ENCODE results near the gene UBE2L5.

UBE2L5 gene

GRCh38 chr13:30406779-30407416, 15.4 kb upstream of the UBE2L5 start:
- DNase-seq = no peak

- no peak for DNase-seq
Observed at GRCh38 chr13:30408319-30409101, 13.8 kb upstream of the UBE2L5 start.

DNA sequence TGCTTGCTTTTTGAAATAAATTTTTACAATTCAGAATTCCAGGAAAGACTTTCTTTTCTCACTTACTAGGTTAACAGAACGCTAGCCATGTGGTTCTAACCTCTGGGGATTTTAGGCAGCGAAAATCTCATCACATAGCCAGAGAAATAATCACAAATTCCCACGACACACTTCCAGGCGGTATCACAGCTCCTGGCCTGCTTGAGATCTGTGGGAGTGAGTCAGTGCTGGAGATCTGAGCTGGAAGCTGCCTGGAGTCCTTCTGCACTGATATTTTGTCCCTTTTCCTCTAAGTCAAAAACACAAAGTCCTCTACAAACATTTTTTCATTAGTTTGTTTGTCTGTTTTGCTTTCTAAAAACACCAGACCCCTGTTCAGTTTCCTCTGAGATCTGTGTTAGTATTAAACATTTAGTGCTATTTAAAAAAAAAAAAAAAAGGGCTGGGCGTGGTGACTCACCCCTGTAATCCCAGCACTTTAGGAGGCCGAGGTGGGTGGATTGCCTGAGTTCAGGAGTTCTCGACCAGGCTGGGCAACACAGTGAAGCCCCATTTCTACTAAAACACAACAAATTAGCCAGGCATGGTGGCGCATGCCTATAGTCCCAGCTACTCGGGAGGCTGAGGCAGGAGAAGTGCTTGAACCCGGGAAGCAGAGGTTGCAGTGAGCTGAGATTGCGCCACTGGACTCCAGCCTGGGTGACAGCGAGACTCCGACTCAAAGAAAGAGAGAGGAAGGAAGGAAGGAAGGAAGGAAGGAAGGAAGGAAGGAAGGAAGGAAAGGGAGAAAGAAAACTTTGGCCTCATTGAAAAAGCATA, 12.2 kb upstream of the UBE2L5 start:
- no peak for DNase-seq

DNA sequence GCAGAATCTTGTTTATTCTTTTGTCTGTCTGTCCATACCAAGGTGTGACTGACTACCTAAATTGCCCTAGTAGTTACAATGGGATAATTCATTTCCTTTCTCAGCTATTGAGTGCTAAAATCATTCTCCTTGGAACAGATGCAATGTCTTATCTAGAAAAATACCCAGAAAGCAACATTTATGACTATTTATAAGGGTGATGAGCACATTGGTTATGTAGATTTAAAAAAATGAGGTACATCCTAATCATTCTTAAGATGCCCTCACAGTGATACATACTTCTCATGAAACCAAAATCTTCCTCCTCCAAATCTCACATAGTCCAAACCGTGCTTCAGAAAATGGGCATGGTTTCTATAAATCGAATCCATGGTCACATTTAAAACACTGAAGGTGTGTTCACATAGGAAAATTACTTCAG, 11.6 kb upstream of the UBE2L5 start:
- no peak for DNase-seq

DNA sequence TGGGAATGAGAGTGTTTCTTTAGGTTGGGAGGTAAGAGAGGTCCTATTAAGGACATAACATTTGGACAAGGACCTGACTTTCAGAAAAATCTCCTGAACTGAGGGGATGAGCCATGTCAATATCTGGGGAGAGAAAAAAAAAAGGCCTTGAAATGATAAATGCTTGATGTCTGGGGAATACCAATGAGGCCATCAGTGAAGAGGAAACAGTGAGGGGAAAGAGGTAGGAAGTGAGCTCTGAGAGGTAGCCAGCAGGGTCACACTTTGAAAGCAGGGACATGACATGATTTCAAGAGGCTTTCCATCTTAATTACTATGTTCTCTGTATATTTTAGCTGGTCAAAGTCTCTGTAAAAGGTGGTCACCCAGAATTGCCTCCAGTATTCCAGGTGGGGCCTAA, 9.9 kb upstream of the UBE2L5 start:
- DNase-seq = no peak

DNA sequence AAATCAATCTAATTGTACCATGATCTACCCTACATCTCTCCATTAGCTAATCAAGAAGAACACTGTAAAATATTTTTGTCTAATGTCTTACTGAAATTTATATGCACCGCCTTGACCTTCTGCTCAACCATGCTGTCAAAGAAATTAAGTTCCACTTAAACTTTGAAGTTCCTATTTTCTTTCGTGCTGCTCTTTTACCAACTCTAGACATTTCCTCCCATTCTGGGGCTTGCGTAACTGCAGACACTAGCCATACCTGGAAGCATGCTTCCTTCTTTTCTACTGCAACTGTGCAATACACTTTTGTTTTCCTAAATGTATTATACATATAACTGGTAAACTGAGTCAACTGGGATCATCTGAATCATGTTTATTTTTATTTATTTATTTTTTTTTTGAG, 8.5 kb upstream of the UBE2L5 start:
- DNase-seq = no peak

DNA sequence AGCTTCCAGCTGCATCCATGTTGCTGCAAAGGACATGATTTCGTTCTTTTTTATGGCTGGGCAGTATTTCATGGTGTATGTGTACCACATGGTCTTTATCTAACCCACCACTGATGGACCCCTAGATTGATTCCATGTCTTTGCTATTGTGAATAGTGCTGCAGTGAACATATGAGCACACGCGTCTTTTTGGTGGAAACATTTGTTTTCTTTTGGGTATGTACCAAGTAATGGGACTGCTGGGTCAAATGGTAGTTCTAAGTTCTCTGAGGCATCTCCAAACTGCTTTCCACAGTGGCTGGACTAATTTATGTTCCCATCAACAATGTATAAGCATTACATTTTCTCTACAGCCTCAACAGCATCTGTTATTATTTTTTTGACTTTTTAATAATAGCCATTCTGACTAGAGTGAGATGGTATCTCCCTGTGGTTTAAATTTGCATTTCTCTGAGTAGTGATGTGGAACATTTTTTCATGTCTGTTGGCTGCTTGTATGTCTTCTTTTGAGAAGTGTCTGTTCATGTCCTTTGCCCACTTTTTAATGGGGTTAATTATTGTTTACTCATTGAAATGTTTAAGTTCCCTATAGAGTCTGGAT, 6.8 kb upstream of the UBE2L5 start:
- no peak for DNase-seq

DNA sequence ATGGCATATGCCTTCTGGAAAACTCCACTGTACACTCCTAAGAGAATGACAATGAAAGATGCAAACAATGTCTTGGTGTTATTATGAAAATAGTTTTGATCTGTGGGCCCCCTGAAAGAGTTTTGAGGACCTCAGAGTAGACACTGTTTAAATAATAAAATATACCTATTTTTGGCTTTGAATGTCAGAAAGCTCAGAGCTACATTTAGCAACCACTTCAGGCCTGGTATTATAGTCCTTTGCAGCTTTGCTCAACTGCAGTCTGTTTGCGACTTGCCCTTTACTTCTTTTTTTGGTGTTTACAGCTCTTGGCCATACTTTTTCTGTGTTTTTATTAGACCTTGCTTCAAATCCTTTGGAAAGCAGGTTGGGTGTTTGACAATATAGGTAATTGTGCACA, 5.8 kb upstream of the UBE2L5 start:
- no peak for DNase-seq

DNA sequence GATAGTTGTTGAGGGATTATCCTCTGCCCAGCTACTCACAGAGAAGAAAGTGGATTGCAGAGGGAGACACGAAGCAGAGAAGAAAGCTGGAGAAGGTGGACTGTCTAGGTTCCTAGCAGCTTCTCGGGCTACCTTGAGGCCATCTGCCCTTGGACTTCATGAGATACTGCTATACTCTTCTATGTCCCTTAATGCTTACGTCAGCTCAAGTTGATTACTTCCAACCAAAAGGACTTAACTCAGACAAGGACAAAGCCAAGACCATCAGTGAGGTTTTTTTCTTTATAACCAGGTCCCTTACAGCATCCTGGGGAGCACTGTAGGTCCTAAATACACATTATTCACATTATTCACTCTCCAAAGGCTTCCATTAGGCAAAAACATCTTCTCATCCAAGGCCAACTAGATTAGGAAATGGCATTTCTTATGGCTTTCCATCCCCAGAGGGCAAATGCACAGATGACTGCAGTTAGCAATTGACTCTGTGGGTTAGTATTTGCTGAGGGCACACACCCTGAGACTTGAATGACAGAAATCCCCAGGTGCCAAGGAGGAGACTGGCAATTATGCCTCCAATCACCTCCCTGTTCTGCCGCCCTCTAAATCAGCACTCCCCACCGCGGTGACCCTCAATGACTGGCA, 4.1 kb upstream of the UBE2L5 start:
- no peak for DNase-seq

DNA sequence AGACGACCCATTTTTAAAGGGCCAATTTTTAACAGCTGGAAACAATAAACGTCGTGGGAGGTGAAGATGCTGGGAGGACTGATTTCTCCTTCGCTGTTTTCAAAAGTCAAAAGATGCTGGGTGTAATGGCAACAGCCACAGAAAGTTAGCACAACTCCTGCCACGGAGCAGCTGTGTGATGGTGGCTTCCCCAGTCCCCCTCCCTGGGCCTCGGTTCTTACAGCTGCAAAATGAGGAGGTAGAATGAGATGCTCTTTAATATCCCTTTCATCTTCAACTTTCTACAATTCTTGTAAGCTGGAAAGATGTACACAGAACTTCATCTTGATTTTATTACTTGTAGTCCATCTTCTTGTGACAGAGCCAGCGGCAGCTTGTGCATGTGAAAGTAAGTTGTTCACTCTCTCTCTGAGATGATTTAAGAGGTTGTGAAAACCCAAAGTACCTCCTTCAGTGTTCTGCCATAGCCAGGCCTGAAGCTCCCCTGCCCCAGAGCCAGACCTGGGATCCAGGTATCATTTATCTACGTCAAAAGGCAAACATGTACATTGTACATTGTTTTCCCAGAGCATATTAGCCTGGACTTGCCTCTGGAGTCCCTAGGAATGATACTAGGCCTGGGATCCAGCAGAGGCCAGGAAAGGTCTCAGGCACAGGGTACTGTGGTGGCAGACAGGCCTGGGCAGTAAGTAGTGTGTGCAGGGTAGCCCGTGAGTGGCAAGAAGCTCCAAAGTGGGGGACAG, 3.4 kb upstream of the UBE2L5 start:
- no peak for DNase-seq

GRCh38 chr13:30421093-30422053, 920 bp upstream of the UBE2L5 start:
- no peak for DNase-seq

- no peak for DNase-seq
Observed at GRCh38 chr13:30423891-30424290, 1.6 kb downstream of the UBE2L5 start.

DNA sequence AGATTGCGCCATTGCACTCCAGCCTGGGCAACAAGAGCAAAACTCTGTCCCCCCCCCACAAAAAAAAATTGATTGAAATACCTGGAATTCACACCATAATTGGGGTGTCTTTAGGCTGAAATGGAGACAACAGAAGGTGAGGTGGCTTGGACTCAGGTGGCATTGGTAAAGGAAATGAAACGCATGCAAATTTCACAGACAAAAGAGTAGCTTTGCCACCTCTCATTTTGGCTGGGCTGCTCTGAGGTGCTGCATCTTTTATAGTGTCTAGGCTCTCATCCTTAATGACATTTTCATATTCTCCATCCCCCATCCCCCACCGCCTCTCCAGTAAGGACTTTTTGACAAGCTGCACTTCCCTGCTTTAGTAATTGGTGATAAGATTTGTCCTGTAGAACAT, 6.9 kb downstream of the UBE2L5 start:
- no peak for DNase-seq

DNA sequence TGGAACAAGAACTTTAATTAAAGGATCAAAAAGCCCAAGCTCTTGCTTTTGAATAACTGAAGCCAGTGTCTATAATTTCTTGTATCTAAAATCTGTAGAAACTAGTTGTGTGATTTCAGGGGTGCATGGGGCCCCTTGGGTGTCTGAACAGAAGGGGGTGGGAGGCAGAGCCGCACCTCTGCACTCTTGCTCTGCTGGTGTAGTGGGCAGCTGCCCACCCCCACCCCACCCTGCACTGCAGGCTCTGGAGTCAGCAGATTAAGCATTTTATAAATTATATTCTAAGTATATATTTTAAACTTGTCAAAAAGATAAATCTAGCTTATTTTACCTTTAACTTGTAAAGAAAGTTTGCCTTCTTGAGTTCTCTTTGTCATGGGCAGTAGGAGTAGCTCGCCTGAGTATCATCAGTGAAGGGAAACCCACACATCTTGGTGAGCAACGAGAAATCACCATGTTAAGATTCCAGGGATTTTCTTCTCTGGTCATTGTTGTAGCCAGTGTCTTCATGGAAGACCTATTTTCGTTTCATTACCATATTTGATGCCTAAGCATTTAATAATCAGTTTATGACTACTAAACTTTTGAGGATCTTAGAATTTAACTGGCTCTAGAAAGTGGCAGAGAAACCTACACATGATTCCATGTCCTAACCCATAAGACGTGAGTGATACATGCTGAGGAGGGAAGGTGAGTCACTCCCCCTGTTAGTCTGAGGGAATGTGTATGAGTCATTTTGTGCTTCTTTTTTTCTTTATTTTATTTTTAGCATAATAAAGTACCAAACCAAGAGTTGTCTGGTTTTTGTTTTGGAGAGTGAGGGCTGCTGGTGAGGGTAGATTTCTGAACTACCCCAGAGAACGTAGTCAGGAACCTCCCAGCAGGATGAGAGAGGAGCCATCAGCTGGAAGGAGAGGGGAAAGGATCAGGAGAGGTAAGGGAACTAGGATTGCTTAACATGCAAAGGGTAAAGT, 7.7 kb downstream of the UBE2L5 start:
- no peak for DNase-seq

DNA sequence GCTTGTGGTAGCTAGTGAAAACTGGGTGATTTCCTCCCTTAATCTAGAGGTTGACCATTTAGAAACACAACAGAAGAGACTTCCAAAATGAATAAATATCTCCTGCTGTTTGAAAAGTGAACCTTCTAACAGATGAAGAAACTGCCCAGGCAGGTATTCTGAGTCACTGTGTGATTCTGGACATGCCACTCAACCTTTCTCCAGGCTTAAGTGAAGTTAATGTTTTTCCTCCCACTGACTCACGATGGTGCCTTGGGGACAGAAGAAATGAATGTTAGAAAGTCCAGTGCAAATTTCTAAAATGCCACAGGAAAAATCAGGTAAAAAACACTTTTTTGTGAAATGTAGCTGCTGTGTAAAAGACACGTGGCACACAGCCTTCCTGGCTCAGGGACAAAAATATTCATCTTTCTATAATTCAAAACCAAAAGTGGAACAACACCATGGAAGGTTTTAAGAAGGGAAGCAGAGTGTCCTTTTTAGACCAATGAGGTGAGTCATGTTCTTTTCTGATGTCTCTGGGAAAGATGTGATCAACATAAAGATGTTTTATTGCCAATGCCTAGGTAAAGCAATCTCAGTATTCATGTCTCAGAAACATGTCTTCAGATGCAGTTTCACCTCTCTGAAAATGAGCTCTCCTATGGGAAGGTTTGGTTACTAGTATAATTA, 9.1 kb downstream of the UBE2L5 start:
- DNase-seq = no peak

GRCh38 chr13:30435911-30436451, 13.7 kb downstream of the UBE2L5 start:
- no peak for DNase-seq

DNA sequence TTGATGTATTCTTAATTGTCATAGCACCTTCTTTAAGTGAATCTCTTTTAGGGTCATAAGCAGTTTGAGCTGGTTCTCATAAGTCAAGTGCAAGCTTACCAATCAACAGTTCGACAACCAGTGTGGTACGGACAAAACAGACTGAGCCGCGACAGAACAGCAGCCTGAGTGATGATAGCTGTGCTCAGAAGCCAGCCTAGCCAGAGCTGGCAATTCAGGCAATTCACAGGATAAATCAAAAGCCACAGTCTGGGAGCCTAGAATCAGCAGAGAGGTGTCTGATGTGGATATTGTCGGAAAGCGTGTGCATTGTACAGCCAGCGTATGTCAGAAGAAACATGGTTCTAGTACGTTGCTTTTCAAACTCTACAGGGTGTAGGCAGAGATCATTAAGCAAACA, 14.9 kb downstream of the UBE2L5 start:
- DNase-seq = no peak

- DNase-seq = no peak
Observed at GRCh38 chr13:30438286-30438685, 16.0 kb downstream of the UBE2L5 start.

Data from NCI-H2081 treated with DMSO at 0.1 percent for 48 hours (cell line).